GM06990 (cell line): ENCODE measurements around the gene PDE11A.

Experiments
- DNase-seq: peaks from one replicate; pipeline ENCODE4 v3.0.0-alpha.2; 2011; ENCODE audit not compliant: insufficient read length; ENCODE audit errors: extremely low read depth
- H3K27me3 ChIP-seq: replicated peaks from 2 replicates; pipeline ENCODE4 v1.6.0; 2011; ENCODE audit warnings: low read length; ENCODE audit not compliant: control insufficient read depth, insufficient read depth
- H3K36me3 ChIP-seq: 2 replicates; pipeline ENCODE4 v1.5.1; 2011; ENCODE audit warnings: low read length; ENCODE audit not compliant: control insufficient read depth, insufficient read depth
- H3K4me3 ChIP-seq: replicated peaks from 2 replicates; pipeline ENCODE4 v1.5.1; 2011; ENCODE audit warnings: low read depth, mild to moderate bottlenecking, control low read depth, low read length
- CTCF ChIP-seq: IDR thresholded peaks from 2 replicates; pipeline ENCODE4 v1.5.1; 2011; ENCODE audit warnings: low read length, control low read depth, mild to moderate bottlenecking, inconsistent platforms; ENCODE audit not compliant: insufficient read depth, poor library complexity, severe bottlenecking

Gene PDE11A

GRCh38 chr2:177679611-177680605 is 392.7 kb downstream of the PDE11A start:
- Histone ChIP-seq H3K36me3 (no peaks in the 10 kb centered on the region), H3K4me3 (no peak overlapping the region), H3K27me3 (no peaks in the 10 kb centered on the region)
- DNase-seq = no peak
- TF ChIP-seq CTCF = no peak

GRCh38 chr2:177678939-177679338 is 393.6 kb downstream of the PDE11A start:
- no peak for TF ChIP-seq CTCF
- no peaks in the 10 kb centered on the region for H3K27me3 ChIP-seq
- no peaks in the 10 kb centered on the region for H3K36me3 ChIP-seq
- DNase-seq = no peak
- H3K4me3 ChIP-seq = no peak overlapping the region

GRCh38 chr2:177676636-177677035 is 395.9 kb downstream of the PDE11A start:
- Histone ChIP-seq H3K4me3 (no peak overlapping the region), H3K27me3 (no peaks in the 10 kb centered on the region), H3K36me3 (no peaks in the 10 kb centered on the region)
- DNase-seq = no peak
- TF ChIP-seq CTCF = no peak

GRCh38 chr2:177675825-177676224 is 396.8 kb downstream of the PDE11A start:
- Histone ChIP-seq H3K4me3 (no peak overlapping the region), H3K36me3 (no peaks in the 10 kb centered on the region), H3K27me3 (no peaks in the 10 kb centered on the region)
- no peak for TF ChIP-seq CTCF
- DNase-seq = no peak

GRCh38 chr2:177675350-177675821 is 397.2 kb downstream of the PDE11A start:
- H3K4me3 ChIP-seq = no peak overlapping the region

More at GRCh38 chr2:177675350-177675821, 397.2 kb downstream of the PDE11A start:
- TF ChIP-seq CTCF = no peak
- H3K27me3 ChIP-seq = no peaks in the 10 kb centered on the region
- DNase-seq = no peak
- no peaks in the 10 kb centered on the region for H3K36me3 ChIP-seq
